TTC549 (cell line): Measurements from ENCODE around the gene CYB5RL.

Experiments
- FAIRE-seq: peaks from 2 replicates; lab custom pipeline; 2012; peaks lifted over from hg19 to GRCh38; lab: Jason Lieb, UNC

Gene CYB5RL

GRCh38 chr1:54158071-54158470, 41.8 kb downstream of the CYB5RL start:
- FAIRE-seq = no peak

GRCh38 chr1:54157401-54157800, 42.4 kb downstream of the CYB5RL start:
- no peak for FAIRE-seq

- no peak for FAIRE-seq
These were observed 42.8 kb downstream of the CYB5RL start for GRCh38 chr1:54156986-54157385.

- FAIRE-seq = no peak
These were observed 43.6 kb downstream of the CYB5RL start for GRCh38 chr1:54156201-54156600.

GRCh38 chr1:54153535-54154439, 46.0 kb downstream of the CYB5RL start:
- no peak for FAIRE-seq

GRCh38 chr1:54152696-54153095, 47.1 kb downstream of the CYB5RL start, which contains the start of gene CDCP2:
TSS of gene CDCP2 (minus strand) at chr1:54153000. CDS start at chr1:54152922, 78 bp downstream.
- FAIRE-seq = no peak

GRCh38 chr1:54151013-54151412, 48.8 kb downstream of the CYB5RL start:
- no peak for FAIRE-seq
